Cardiac muscle cell (in vitro differentiated cells and primary cell): ENCODE measurements around the gene PRR29. TPM values are rescaled to one million over a fixed set of nuclear protein-coding genes. Genes with fewer than 3 reads are reported as not detected.
"Not testable (repeated sequence)": the region's sequence is repeated elsewhere in the genome, so short reads cannot be mapped to it uniquely, and the experiment has no call there.

Experiments used
- DNase-seq, 2 donors: peaks; one replicate each; pipeline versions ENCODE4 v3.0.0 to v3.0.0-alpha.2; 2010 to 2017; ENCODE audit warnings: low read depth in 1 of 2, low spot score in 1 of 2
- H3K27ac ChIP-seq: fragments of 200-600 bp; sonication (generic); 2 replicates; pipeline ENCODE4 v1.5.1; 2016
- H3K27me3 ChIP-seq: fragments of 200-600 bp; sonication (generic); 2 replicates; pipeline ENCODE4 v1.6.0; 2016; ENCODE audit warnings: control low read depth
- H3K36me3 ChIP-seq: fragments of 200-600 bp; sonication (generic); 2 replicates; pipeline ENCODE4 v1.5.1; 2016; ENCODE audit warnings: control low read depth
- H3K4me1 ChIP-seq: fragments of 200-600 bp; sonication (generic); 2 replicates; pipeline ENCODE4 v1.8.1; 2017; ENCODE audit warnings: low read depth, mild to moderate bottlenecking, mixed run types
- H3K4me3 ChIP-seq: fragments of 200-600 bp; sonication (generic); 2 replicates; pipeline ENCODE4 v1.5.1; 2016; ENCODE audit warnings: mild to moderate bottlenecking
- H3K9me3 ChIP-seq: fragments of 200-600 bp; sonication (generic); 2 replicates; pipeline ENCODE4 v1.5.1; 2017; ENCODE audit warnings: low read depth, mild to moderate bottlenecking, control low read depth
- CTCF ChIP-seq: IDR thresholded peaks from 2 replicates; pipeline ENCODE4 v1.5.1; 2012; ENCODE audit warnings: low read depth, mild to moderate bottlenecking, low read length
- polyA plus RNA-seq: library from polyadenylated mRNA; unstranded; fragments of >200 nt; fragmentation: Nextera tagmentation; extraction: Ambion mirVana; gene quantifications from 2 replicates; pipeline ENCODE4 v1.2.1, GENCODE V29; 2016
- total RNA-seq: library from RNA; depleted of rRNA; stranded (reverse); fragments of >200 nt; gene quantifications from 2 replicates; pipeline ENCODE4 v1.2.3, GENCODE V29; 2016

Gene PRR29
- total and polyA plus RNA-seq, 2 experiments from 2014 or later: 1.7 to 3.6 TPM

- Histone ChIP-seq H3K36me3 (no peaks in the 10 kb centered on the region), H3K27me3 (no peaks in the 10 kb centered on the region), H3K9me3 (no peaks in the 10 kb centered on the region), H3K4me1 (no peaks in the 10 kb centered on the region), H3K4me3 (no peak overlapping the region), H3K27ac (no peak overlapping the region)
- TF ChIP-seq CTCF: no peak
- DNase-seq: no peak
Observed at GRCh38 chr17:63975541-63976092, 22.5 kb upstream of the PRR29 start.

- no peaks in the 10 kb centered on the region for H3K36me3 ChIP-seq
- no peak overlapping the region for H3K4me3 ChIP-seq
- H3K27ac ChIP-seq: no peak overlapping the region
- no peaks in the 10 kb centered on the region for H3K4me1 ChIP-seq
- DNase-seq: no peak
- no peak for TF ChIP-seq CTCF
- H3K27me3 ChIP-seq: no peaks in the 10 kb centered on the region
- no peaks in the 10 kb centered on the region for H3K9me3 ChIP-seq
Observed at GRCh38 chr17:63976702-63977101, 21.4 kb upstream of the PRR29 start.

GRCh38 chr17:63978272-63979200 lies 19.6 kb upstream of the PRR29 start:
- no peak for TF ChIP-seq CTCF
- Histone ChIP-seq H3K4me1 (no peaks in the 10 kb centered on the region), H3K27me3 (no peaks in the 10 kb centered on the region), H3K9me3 (no peaks in the 10 kb centered on the region), H3K27ac (no peak overlapping the region), H3K36me3 (no peaks in the 10 kb centered on the region), H3K4me3 (no peak overlapping the region)
- DNase-seq: no peak

GRCh38 chr17:63982641-63983040 lies 15.5 kb upstream of the PRR29 start:
- not testable (repeated sequence) for H3K4me3 ChIP-seq, H3K36me3 ChIP-seq, H3K9me3 ChIP-seq, H3K27me3 ChIP-seq, H3K27ac ChIP-seq, DNase-seq
- H3K4me1 ChIP-seq: peaks cover 12% of the 10 kb centered on the region

DNA sequence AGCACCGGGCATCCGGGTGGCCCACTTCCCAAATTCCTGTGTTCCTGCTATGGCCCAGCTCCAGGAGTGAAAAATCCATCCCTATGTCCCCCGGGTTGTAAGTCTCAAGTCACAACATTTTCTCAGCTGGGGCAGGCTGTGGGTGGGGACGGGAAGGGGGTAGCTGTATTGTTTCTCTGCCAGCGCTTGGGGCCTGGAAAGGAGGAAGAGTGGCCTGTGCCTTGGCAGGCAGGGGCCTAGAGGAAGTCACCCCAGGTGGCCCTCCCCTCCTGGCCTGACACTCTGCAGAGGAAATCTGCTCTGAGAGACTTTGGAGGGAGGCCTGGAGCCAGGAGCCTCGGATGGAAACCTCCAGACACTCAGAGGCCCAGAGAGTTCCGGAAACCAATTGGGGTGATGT lies 14.8 kb upstream of the PRR29 start:
- no peak overlapping the region for H3K27ac ChIP-seq
- no peak for DNase-seq
- H3K9me3 ChIP-seq: no peaks in the 10 kb centered on the region
- no peak overlapping the region for H3K4me3 ChIP-seq
- H3K4me1 ChIP-seq: peaks cover 19% of the 10 kb centered on the region
- TF ChIP-seq CTCF: no peak
- no peaks in the 10 kb centered on the region for H3K27me3 ChIP-seq
- H3K36me3 ChIP-seq: no peaks in the 10 kb centered on the region

- Histone ChIP-seq H3K4me1 (peaks cover 28% of the 10 kb centered on the region), H3K27me3 (no peaks in the 10 kb centered on the region), H3K27ac (no peak overlapping the region), H3K36me3 (no peaks in the 10 kb centered on the region), H3K9me3 (no peaks in the 10 kb centered on the region), H3K4me3 (no peak overlapping the region)
- peak in 1 of 2 donors; percentile 72 for DNase-seq
- no peak for TF ChIP-seq CTCF
Observed at GRCh38 chr17:63984236-63984635, 13.9 kb upstream of the PRR29 start.
